HG02642 (cell line): ENCODE measurements around the gene KRTAP12-1.
"Not testable (repeated sequence)": the region's sequence is repeated elsewhere in the genome, so short reads cannot be mapped to it uniquely, and the experiment has no call there.

Experiments
- ATAC-seq: cut with Tn5 transposase; IDR thresholded peaks from one replicate; pipeline ENCODE4 v1.9.1; 2021; ENCODE audit warnings: mild to moderate bottlenecking; ENCODE audit not compliant: unreplicated experiment, poor library complexity

KRTAP12-1 gene

DNA sequence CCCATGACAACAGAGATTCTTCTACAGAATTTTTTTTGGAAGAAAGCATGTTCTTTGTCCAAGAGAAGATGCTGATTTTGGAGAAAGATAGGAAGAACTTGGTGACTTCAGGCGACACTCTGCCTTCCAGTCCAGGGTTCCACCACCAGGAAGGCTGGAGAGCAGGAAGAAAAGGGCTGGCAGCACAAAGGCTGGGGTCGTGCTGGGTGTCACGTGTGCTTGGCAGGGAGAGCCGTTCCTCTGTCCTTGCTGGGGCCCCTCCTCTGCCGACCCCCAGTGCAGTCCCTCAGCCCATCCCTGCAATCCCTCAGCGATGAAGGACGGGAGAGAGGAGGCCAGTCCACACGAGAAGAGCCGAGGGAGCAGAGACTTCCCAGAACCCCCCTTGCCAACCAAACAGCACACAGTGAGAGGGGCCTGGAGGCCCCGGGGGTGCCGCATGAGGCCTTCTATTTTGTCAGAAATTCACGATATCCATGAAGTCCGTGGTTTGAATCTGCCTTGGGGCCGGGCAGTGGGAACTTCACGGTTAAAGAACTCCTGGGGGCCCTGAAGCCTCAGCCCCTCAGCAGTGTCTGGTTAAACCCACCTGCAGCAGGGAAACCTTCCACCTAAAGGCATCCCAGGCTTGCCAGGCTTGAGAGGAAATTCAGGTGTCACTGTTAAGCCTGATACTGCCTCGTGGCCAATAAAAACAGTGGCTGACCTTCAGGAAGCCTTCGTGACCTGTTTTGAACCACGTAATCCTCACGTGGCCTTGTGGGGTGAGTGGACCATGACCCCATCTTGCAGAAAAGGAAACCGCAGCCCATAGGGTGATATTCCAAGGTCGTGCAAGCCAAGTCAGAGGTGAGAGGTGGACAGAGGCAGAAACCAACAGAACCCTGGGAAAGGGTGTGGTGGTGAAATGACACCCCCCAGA, 18.4 kb upstream of the KRTAP12-1 start:
- ATAC-seq = no peak

DNA sequence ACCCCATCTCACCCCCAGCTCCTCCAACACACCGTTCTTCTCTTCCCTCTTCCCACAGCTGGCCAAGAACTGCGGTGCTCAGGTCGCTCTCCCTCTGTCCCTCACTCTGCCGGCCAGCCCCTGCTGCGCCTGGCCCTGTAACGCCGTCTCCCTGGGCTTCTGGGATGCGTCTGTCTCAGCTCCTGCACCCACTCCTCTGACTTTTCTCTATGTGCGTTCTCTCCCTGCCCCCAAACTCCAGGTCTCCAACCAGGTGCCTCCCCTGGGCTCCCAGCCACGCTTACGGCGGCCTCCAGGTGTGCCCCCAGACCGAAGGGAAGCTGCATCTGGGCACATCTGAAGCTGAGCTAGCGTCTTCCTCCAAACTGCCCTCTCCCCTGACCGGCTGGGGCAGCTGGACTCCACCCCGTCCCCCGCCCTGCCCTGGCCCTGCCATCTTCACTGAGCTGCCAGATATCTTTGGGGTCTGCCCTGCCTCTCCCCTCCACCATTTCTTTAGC, 17.6 kb upstream of the KRTAP12-1 start:
- ATAC-seq = no peak

DNA sequence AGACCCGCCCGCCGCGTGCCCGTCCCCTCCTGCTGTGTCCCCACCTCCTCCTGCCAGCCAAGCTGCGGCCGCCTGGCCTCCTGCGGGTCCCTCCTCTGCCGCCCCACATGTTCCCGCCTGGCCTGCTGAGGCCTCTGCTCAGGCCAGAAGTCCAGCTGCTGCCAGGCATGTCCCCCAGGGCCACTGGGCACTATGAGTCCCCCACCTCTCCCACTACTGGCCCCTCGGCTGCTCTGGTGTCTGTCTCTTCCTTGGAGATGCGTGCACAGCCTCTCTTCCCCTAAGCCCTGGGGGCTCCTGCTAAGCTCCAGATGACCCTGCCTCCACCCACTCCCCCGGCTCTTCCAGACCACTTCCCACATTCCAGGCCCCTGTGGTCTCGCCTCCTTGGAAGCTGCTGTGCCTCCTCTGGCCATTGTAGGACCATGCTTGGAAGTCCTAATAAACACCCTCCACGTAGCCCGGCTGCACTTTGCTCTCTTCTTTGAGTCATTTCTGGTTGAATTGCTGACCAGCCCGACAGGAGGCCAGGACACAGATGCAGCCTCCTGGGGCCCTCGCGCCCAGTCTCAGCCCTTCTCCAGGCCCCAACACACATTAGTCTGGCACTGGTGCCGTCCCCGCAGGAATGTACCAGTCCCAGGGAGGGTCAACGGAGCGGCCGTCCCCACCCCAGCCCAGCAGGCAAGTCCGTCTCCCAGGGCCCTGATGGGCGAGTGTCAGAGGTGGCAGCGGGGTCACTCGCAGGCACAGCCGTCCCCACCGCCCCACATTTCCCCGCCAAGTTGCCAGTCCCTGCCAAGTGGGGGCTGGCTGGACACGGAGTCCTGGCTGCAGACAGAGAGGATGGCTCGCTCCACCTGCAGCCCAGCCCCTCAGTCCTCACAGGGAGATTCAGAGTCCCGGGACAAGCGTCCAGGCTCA, 16.1 kb upstream of the KRTAP12-1 start:
- ATAC-seq = no peak

DNA sequence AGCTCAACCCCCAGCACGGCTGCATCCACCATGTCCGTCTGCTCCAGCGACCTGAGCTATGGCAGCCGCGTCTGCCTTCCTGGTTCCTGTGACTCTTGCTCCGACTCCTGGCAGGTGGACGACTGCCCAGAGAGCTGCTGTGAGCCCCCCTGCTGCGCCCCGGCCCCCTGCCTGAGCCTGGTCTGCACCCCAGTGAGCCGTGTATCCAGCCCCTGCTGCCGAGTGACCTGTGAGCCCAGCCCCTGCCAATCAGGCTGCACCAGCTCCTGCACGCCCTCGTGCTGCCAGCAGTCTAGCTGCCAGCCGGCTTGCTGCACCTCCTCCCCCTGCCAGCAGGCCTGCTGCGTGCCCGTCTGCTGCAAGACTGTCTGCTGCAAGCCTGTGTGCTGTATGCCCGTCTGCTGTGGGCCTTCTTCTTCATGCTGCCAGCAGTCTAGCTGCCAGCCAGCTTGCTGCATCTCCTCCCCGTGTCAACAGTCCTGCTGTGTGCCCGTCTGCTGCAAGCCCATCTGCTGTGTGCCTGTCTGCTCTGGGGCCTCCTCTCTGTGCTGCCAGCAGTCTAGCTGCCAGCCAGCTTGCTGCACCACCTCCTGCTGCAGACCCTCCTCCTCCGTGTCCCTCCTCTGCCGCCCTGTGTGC, 15.3 kb upstream of the KRTAP12-1 start, which contains the start of gene KRTAP10-12:
TSS of gene KRTAP10-12 (plus strand) at position 1 of the 639 bp plus-strand sequence. CDS start at position 31, 30 bp downstream.
- not testable (repeated sequence) for ATAC-seq

DNA sequence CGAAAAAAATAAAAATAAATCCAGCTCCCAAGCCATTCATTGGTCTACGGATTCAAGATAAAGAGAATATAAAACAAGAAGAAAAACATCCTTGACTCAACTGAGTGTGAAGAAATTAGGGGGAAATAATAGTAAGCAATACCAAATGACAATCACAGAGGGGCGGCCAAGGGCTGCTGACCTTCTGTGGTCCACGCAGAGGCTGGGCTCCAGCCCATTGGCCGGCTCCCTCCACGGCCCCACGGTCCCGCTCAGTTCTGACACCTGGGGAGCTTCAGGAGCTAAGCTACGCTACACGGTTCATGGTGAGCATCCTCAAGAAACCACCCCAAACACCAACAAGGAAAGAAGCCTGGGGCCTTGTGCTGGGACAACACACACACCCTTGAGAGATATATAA, 14.6 kb upstream of the KRTAP12-1 start:
- no peak for ATAC-seq

DNA sequence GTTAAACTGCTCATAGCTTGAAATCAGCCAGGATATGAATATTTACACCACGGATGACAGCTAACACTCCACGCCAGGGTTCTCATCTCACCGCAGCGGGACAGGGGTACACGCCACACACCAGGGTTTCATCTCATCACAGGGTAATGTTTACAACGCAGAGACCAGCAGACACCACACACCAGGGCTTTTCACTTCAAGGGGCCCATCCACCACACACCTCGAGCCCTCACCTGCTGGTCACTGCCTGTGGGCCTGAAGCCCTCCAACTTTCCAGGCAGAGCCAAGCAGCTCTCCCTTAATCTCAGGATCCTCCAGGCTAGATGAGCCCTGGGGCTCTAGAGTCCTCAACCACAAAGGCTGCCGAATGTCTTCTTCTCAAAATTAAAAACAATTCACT, 13.7 kb upstream of the KRTAP12-1 start:
- ATAC-seq = no peak

DNA sequence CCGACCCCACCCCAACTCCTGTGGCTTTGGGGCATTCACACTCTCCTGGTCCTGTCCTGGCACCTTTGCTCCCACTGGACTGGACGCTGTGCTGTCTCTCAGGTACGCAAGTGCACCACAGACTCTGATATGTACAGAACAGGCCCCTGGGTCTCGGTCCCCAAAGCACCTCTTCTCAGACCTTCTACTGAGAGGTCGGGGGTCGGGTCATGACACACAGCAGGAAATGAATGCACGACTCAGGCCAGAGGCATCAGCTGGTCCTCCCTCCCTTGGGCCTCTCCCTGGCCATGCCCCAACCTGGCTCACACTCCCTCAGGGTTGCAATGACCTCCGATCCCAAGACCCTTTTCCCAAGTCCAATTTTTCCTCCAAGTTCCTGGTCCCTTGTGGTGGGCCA, 13.2 kb upstream of the KRTAP12-1 start:
- no peak for ATAC-seq

DNA sequence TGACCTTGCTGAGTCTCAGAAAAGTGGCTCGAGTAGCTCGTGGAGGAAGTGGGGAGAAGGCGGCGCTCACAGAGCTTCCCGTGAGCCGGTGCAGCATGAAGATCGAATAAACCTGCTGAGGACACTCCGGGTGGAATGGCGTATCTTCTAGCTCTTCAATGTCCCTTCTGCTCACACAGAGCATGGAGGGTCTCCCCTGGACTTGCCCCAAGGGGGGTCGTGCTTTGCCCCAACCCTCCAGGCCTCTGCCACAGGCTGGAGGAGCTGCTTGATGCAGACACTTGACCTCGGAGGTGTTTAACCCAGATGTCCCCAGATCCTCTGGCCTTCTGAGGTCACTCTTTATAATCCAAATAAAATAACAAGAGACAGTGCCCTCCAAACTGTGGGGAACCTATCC, 12.8 kb upstream of the KRTAP12-1 start:
- no peak for ATAC-seq

DNA sequence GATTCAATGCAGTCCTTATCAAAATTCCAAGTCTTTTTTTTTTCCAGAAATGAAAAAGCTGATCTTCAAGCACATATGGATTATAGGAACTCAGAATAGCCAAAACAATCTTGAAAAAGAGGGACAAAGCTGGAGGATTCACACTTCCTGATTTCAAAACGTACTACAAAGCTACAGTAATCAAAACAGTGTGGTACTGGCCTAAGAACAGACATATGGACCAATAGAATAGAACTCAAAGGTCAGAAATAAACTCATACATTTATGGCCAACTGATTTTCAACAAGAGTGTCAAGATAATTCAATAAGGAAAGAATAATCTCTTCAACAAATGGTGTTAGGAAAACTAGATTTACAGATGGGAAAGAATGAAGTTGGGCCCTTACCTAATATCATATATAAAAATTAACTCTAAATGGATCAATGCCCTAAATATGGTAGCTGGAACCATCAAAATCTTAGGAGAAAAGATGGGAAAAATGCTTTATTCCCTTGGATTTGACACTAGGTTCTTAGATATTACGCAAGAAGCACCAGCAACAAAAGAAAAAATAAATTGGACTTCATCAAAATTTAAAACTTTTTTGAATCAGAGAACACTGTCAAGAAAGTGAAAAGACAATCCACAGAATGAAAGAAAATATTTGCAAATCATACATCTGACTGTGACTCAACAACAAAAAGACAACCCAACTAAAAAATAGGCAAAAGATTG, 11.0 kb upstream of the KRTAP12-1 start:
- no peak for ATAC-seq

DNA sequence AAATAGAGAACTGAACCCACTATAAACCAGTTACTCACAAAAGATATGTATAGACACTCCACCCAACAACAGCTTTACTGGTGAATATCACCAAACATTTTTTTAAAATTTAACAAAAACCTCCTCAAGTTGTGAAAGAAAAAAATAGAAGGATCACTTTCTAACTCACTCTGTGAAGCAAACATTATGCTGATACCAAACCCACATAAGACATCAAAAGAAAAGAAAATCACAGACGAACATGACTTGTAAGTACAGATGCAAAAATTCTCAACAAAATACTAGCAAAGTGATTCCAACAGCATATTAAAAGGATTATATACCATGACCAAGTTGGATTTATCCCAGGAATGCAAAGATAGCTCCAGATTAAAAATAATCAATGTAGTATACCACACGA, 9.7 kb upstream of the KRTAP12-1 start:
- no peak for ATAC-seq

DNA sequence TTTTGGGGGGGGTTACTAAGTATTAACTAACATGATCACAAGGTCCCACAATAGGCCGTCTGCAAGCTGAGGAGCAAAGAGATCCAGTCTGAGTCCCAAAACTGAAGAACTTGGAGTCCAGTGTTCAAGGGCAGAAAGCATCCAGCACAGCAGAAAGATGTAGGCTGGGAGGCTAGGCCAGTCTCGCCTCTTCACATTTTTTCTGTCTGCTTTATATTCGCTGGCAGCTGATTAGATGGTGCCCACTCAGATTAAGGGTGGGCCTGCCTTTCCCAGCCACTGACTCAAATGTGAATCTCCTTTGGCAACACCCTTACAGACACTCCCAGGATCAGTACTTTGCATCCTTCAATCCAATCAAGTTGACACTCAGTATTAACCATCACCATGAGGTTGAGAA, 7.8 kb upstream of the KRTAP12-1 start:
- ATAC-seq = not testable (repeated sequence)

DNA sequence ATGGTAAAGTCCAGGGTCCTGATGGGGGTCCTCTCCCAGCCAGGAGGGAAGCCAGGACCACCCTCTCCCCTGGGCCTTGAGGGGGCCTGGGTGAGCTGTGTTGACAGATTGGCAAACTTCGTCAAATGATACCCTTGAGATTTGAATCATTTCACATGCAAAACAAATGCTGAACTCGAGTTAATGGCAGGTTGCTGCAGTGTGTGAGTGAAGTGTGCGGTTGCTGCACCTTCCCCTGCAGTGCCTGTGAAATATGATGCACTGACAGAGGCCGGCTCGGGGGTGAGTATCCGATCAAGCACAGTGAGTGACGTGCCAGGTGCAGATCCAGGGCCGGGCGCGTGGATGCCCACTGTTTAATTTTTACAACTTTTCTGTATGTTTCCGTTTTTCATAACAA, 5.7 kb upstream of the KRTAP12-1 start:
- no peak for ATAC-seq

DNA sequence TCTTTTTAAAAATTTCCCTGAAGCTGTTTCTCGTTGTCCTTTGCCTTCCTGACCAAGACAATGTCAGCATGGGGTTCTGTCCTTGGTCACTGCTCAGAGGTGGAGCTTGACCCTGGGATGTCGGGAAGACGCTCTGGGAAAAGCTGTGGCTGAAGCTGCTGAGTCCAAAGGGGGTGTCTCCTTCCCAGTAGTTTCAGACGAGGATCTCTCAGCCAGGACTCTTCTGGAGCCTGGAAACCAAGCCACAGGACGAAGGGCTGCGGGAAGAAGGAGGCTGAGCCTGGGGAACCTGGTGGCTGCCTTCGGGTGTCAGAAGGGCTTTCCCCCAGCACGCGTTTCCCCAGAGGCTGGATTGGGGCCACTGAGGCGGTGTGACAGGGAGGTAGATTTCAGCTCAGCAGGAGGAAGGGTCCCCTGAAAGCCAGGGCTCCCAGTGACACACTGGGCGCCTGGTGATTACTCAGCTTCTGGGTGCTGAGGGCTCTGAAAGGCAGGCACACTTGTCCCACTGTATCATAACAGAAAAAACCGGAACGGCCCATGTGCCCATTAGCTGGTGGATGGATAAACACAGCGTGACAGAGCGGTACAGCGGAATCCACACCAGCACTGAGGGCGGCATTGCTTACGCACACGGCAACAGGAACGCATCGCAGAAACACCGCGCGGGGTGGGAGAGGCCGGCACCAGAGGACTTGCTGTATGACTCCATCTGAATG, 5.0 kb upstream of the KRTAP12-1 start:
- no peak for ATAC-seq

DNA sequence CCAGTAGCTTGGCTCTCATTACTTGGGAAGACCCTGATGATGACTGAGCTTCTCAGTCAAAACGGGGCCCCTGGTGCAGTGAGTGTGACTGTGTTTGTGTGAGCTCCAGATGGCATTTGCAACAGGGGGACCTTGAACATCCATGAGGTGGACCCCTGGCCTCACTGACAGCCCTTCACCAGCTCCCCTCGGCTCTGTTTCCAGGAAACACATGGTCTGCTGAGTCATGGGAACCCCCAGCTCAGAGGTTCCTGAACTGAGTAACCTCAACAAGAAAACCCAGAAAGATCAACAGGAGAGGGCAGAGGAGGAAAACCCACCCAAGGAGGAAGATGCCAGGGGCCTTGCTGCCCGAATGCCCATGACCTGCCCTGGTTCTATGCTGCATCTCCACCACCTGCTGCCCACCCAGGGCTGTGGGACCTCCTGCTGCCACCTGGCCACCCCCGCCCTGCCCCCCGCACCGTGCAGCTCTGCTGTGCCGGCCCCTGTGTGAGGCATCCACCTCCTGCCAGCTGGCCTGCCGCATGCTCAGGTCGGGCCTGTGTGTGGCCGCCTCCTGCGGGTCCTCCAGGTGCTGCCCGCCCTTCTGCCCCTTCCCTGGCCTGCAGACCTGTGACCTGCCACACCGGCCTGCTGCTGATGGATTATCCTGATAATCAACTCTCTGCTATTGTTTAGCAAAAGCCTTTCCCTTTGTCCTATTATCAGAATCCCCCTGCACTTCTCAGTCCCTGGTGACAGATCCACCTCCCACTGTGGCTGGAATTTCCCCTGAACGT, 4.2 kb upstream of the KRTAP12-1 start:
- ATAC-seq = no peak

DNA sequence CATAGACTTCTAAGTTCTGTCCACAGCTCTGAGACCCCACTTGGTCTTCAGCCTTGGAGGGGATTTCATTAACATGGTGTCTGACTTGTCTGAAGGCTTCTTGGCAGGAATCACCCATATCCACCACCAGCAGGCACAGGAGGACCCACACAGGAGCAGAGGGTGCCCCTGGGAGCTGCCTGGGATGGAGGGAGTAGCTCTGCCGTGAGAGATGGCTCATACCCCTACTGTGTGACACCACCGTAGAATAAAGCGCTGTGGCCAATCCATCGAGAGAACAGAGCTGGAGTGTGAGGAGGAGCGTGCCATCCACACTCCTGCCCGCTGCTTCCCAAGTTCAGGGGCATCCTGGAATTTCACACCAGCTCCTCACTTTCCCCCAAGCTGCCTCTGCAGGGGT, 3.1 kb upstream of the KRTAP12-1 start:
- not testable (repeated sequence) for ATAC-seq

DNA sequence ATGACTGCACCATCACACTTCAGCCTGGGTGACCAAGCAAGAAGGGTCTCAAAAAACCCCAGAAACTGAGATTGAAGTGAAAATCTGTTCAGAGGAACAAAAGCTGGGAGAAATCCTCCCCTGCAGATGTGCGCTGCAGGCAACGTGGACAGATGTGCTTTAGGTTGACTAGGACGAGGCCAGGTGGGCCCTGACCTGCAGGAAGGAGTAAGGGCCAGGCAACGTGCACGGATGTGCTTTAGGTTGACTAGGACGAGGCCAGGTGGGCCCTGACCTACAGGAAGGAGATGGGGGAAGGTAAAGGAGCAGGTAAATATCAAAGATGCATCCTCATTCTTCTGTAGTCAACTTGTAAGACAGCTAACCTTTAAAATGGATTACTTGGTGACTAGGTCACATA, 2.5 kb upstream of the KRTAP12-1 start:
- ATAC-seq = no peak

DNA sequence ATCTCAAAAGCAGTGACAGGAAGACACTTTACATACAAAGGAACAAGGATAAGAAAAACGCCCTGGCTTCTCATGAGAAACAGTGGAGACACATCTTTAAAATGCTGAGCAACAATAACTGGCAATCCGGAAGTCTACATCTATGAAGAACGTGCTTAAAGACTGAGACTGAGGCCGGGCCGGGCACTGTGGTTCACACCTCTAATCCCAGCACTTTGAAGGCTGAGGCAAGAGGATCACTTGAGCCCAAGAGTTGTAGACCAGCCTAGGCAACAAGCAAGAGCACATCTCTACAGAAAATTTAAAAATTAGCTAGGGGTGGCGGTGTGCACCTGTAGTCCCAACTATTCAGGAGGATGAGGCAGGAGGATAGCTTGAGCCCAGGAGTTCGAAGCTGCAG, 2.1 kb upstream of the KRTAP12-1 start:
- ATAC-seq = no peak

DNA sequence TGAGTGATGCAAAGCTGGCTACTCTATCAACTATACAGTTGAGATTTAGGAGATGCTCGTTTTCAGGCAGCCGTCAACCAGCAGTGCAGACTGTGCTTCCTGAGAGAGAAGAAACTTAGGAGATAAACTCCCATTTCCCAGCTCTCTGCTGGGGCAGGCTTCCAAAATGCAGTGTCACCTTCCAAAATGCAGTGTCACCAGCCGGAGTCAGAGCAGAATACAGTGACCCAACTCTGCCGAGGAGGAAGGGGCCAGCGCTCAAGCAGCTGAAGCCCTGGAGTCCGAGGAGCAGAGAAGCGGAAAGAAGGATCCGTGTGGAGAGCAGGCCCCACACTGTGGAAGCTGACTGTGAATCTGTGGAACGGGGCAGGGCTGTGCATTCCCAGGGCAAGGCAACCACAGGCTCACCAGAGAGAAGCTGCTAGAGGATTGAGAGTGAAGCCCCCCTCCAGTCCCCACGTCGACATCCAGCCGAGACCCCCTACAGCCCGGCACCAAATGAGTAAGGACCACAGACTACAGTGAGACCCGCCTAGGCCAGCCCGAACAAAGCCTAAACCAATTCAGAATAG, 703 bp upstream of the KRTAP12-1 start:
- ATAC-seq = no peak
